ENCODE measurements around the gene NGLY1.

The NGLY1 gene

GRCh38 chr3:25728101-25728500, 55.1 kb downstream of the NGLY1 start:
- H3K27ac ChIP-seq, result no peak overlapping the region
- TF ChIP-seq CTCF (IDR thresholded peaks at IDR 0.05), result no peak
- no peak for TF ChIP-seq ZFX (IDR thresholded peaks at IDR 0.05; ENCODE audit: borderline replicate concordance)

GRCh38 chr3:25727316-25727715, 55.9 kb downstream of the NGLY1 start:
- no peak for TF ChIP-seq CTCF (IDR thresholded peaks at IDR 0.05)
- no peak for TF ChIP-seq ZFX (IDR thresholded peaks at IDR 0.05; ENCODE audit: borderline replicate concordance)
- H3K27ac ChIP-seq, result no peak overlapping the region

- H3K27ac ChIP-seq, result no peak overlapping the region
- no peak for TF ChIP-seq ZFX (IDR thresholded peaks at IDR 0.05; ENCODE audit: borderline replicate concordance)
- no peak for TF ChIP-seq CTCF (IDR thresholded peaks at IDR 0.05)
Measured at GRCh38 chr3:25725810-25726209, 57.4 kb downstream of the NGLY1 start.

GRCh38 chr3:25724948-25725645, 58.1 kb downstream of the NGLY1 start:
- H3K27ac ChIP-seq, result no peak overlapping the region
- no peak for TF ChIP-seq ZFX (IDR thresholded peaks at IDR 0.05; ENCODE audit: borderline replicate concordance)
- no peak for TF ChIP-seq CTCF (IDR thresholded peaks at IDR 0.05)

- TF ChIP-seq CTCF (IDR thresholded peaks at IDR 0.05) (no peak), ZFX (IDR thresholded peaks at IDR 0.05; ENCODE audit: borderline replicate concordance) (no peak)
- H3K27ac ChIP-seq, result no peak overlapping the region
Measured at GRCh38 chr3:25723802-25724201, 59.4 kb downstream of the NGLY1 start.

- TF ChIP-seq ZFX (IDR thresholded peaks at IDR 0.05; ENCODE audit: borderline replicate concordance) (no peak), CTCF (IDR thresholded peaks at IDR 0.05) (no peak)
- no peak overlapping the region for H3K27ac ChIP-seq
Measured at GRCh38 chr3:25719321-25719720, 63.9 kb downstream of the NGLY1 start.

GRCh38 chr3:25713341-25713985, 69.8 kb downstream of the NGLY1 start:
- TF ChIP-seq CTCF (IDR thresholded peaks at IDR 0.05) (no peak), ZFX (IDR thresholded peaks at IDR 0.05; ENCODE audit: borderline replicate concordance) (no peak)
- no peak overlapping the region for H3K27ac ChIP-seq
